Tibial nerve (tissue), 4 donors: ENCODE data around the gene SCT. TPM values are rescaled to one million over a fixed set of nuclear protein-coding genes. Genes with fewer than 3 reads are reported as not detected.

ENCODE experiments used
- DNase-seq, 2 donors: peaks; one replicate each; pipeline ENCODE4 v3.0.0-alpha.2; 2019; ENCODE audit warnings: low spot score in 2 of 2
- H3K27ac ChIP-seq, 4 donors: fragments of 200-600 bp; sonication (generic) in 3 of 4; one replicate each; pipeline ENCODE4 v1.5.1; 2017 to 2019; ENCODE audit warnings: mild to moderate bottlenecking in 1 of 4
- H3K27me3 ChIP-seq, 2 donors: fragments of 200-600 bp; sonication (generic) in 1 of 2; one replicate each; pipeline versions ENCODE4 v1.5.1 to v1.6.0; 2017 to 2019
- H3K36me3 ChIP-seq, 3 donors: fragments of 200-600 bp; sonication (generic); one replicate each; pipeline ENCODE4 v1.5.1; 2018 to 2019
- H3K4me1 ChIP-seq, 4 donors: fragments of 200-600 bp; sonication (generic) in 3 of 4; one replicate each; pipeline ENCODE4 v1.5.1; 2017 to 2019
- H3K4me3 ChIP-seq, 4 donors: fragments of 200-600 bp; sonication (generic) in 3 of 4; one replicate each; pipeline ENCODE4 v1.5.1; 2017 to 2019; ENCODE audit warnings: mild to moderate bottlenecking in 1 of 4, moderate library complexity in 1 of 4
- H3K9me3 ChIP-seq, 4 donors: fragments of 200-600 bp; sonication (generic) in 3 of 4; one replicate each; pipeline ENCODE4 v1.5.1; 2017 to 2019
- EP300 ChIP-seq, 2 donors: sonication (generic); formaldehyde crosslinking; IDR thresholded peaks; one replicate each; pipeline ENCODE4 v1.6.1; 2017; ENCODE audit warnings: antibody characterized with exemption in 2 of 2, mild to moderate bottlenecking in 1 of 2
- POLR2A ChIP-seq, 2 donors: fragments of 450-650 bp; IDR thresholded peaks; one replicate each; pipeline ENCODE4 v1.6.1; 2017; ENCODE audit warnings: antibody characterized with exemption in 2 of 2, mild to moderate bottlenecking in 2 of 2, moderate library complexity in 2 of 2
- whole genome bisulfite sequencing, 2 donors: methylation state at CpG; one replicate each; pipeline ENCODE4 v1.1.5; 2018; 5-methylcytosine and 5-hydroxymethylcytosine counted together
- total RNA-seq, 4 donors: library from RNA; depleted of rRNA; stranded (reverse); fragments of >200 nt; gene quantifications; one replicate each; pipeline ENCODE4 v1.1.0, GENCODE V29; 2016
- TF ChIP-seq, protein P1 (sequence below), 5 experiments: fragments of 200-600 bp in 3 of 5; fragments of 450-650 bp in 2 of 5; sonication (generic) in 3 of 5; IDR thresholded peaks; one replicate each; pipeline ENCODE4 v1.5.1; 2016 to 2019; ENCODE audit warnings: antibody characterized with exemption in 5 of 5, mild to moderate bottlenecking in 3 of 5, moderate library complexity in 2 of 5

Gene SCT
- total RNA-seq, 4 donors from 2014 or later = not detected

GRCh38 chr11:617912-618682, 8.9 kb downstream of the SCT start:
- TF ChIP-seq, protein P1, sequence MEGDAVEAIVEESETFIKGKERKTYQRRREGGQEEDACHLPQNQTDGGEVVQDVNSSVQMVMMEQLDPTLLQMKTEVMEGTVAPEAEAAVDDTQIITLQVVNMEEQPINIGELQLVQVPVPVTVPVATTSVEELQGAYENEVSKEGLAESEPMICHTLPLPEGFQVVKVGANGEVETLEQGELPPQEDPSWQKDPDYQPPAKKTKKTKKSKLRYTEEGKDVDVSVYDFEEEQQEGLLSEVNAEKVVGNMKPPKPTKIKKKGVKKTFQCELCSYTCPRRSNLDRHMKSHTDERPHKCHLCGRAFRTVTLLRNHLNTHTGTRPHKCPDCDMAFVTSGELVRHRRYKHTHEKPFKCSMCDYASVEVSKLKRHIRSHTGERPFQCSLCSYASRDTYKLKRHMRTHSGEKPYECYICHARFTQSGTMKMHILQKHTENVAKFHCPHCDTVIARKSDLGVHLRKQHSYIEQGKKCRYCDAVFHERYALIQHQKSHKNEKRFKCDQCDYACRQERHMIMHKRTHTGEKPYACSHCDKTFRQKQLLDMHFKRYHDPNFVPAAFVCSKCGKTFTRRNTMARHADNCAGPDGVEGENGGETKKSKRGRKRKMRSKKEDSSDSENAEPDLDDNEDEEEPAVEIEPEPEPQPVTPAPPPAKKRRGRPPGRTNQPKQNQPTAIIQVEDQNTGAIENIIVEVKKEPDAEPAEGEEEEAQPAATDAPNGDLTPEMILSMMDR (IDR thresholded peaks at IDR 0.05) = no peak
- TF ChIP-seq EP300 (IDR thresholded peaks at IDR 0.05) = no peak
- Histone ChIP-seq H3K9me3 (no peaks in the 10 kb centered on the region), H3K27me3 (peaks cover 0 to 7% of the 10 kb centered on the region in 2 donors), H3K4me3 (no peak overlapping the region), H3K36me3 (peaks cover 0 to 58% (median 0%) of the 10 kb centered on the region in 3 donors), H3K27ac (no peak overlapping the region), H3K4me1 (peaks cover 0 to 44% (median 17%) of the 10 kb centered on the region in 4 donors)
- WGBS, 2 donors = 91 to 94% methylated on average over 25 of the region's 25 CpGs
- no peak for DNase-seq

- TF ChIP-seq, protein P1 (IDR thresholded peaks at IDR 0.05) = no peak
- TF ChIP-seq POLR2A (IDR thresholded peaks at IDR 0.05) (no peak), EP300 (IDR thresholded peaks at IDR 0.05) (no peak)
- peaks cover 0 to 58% (median 0%) of the 10 kb centered on the region in 3 donors for H3K36me3 ChIP-seq
- no peaks in the 10 kb centered on the region for H3K9me3 ChIP-seq
- H3K27ac ChIP-seq = no peak overlapping the region
- H3K4me3 ChIP-seq = no peak overlapping the region
- WGBS, 2 donors = 90 to 95% methylated on average over 40 to 49 of the region's 57 CpGs
- no peak for DNase-seq
- peaks cover 0 to 49% (median 17%) of the 10 kb centered on the region in 4 donors for H3K4me1 ChIP-seq
- no peaks in the 10 kb centered on the region for H3K27me3 ChIP-seq
Measured at GRCh38 chr11:617199-617911, 9.6 kb downstream of the SCT start.

DNA sequence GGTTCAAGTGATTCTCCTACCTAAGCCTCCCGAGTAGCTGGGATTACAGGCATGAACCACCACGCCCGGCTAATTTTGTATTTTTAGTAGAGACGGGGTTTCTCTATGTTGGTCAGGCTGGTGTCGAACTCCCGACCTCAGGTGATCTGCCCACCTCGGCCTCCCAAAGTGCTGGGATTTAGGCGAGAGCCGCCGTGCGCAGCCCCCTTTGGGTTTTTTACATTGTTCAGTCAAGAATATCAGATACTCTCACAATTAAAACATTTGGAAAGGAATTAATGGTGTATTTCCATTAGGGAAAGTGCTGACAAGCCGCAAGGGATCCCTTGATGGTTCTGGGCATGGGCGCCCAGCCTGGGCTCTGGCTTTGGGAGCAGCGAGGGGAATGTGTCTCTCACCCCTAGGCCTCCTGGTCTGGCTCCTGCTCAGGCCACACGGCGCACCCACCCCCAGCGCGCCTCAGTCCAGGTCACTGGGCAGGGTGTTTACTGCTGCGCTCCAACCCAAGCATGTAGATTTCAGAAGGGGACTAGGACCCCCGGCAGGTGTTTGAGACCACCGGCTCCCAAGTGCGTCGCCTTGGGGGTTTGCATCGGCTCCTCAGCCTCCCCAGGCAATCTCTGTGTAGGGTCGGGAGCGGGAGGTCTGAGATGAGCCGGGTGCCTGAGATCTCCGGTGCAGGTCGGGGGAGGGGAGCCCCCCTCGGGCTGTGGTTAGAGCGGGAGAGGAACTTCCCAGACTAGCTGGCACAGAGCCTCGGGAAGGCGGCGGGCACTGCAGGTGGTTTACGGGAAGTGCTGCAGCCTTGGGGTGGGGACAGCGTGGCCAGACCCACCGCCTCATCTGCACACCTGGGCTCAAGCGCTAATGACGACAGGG, 10.4 kb downstream of the SCT start:
- no peak for TF ChIP-seq EP300 (IDR thresholded peaks at IDR 0.05)
- TF ChIP-seq, protein P1 (IDR thresholded peaks at IDR 0.05) = no peak
- TF ChIP-seq POLR2A (IDR thresholded peaks at IDR 0.05) = no peak
- no peak for DNase-seq
- 84% methylated on average over 31 to 39 of the region's 39 CpGs for whole genome bisulfite sequencing, 2 donors
- Histone ChIP-seq H3K27ac (peak overlapping the region; percentile 67 to 96 (median 88)), H3K4me3 (peak overlapping the region in 2 of 4 donors; percentile 75 to 83), H3K36me3 (peaks cover 0 to 58% (median 1%) of the 10 kb centered on the region in 3 donors), H3K9me3 (no peaks in the 10 kb centered on the region), H3K27me3 (no peaks in the 10 kb centered on the region), H3K4me1 (peaks cover 0 to 49% (median 17%) of the 10 kb centered on the region in 4 donors)

DNA sequence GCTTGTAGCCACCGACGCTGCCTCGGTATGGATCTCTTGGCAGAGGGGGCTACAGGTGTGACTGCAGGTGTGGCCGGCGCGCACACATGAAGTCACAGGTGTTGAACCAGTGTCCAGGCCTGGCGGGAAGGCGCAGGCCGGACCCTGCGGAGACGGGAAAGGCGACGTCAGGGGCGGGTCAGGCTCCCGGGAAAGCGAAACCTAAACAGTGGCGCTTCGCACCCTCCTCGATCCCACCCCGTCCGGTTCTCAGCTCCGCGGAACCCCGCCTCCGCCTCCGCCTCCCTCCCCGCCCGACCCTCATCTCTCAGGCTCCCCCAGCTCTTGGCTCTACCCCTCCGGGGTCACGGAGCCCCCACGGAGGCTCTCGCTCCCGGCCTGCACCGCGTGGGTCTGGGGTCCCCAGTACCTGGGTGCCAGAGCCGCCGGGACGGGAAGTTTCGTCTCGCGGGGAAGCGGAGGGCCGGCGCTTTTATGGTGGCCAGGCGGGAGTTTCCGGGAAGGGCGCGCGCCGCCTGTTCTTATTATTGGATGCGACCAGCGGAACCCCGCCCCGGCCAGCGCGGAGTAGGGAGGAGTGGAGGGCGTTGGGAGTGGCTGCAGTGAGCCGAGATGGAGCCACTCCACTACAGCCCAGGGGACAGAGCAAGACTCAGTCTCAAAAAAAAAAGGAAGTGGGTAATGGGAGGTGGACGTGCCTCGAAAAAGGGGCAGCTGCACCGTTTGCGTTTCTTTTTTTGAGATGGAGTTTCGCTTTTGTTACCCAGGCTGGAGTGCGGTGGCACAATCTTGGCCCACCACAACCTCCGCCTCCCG, 11.3 kb downstream of the SCT start, which contains the start of gene IRF7:
Gene IRF7, minus strand, starts transcription at position 447 of the 816 bp plus-strand sequence. CDS start 586 bp downstream, outside the sequence.
- H3K27ac ChIP-seq = peak within 1 kb of the TSS; percentile 83 to 96 (median 92)
- H3K9me3 ChIP-seq = no peaks in the 10 kb centered on the region
- H3K27me3 ChIP-seq = no peaks in the 10 kb centered on the region
- H3K36me3 ChIP-seq = peaks cover 0 to 65% (median 10%) of the 10 kb centered on the region in 3 donors
- peak within 1 kb of the TSS; percentile 56 to 83 (median 71) for H3K4me3 ChIP-seq
- TF ChIP-seq POLR2A (IDR thresholded peaks at IDR 0.05) (peak in 1 of 2 donors; percentile 82), EP300 (IDR thresholded peaks at IDR 0.05) (peak in 1 of 2 donors; percentile 91)
- TF ChIP-seq, protein P1 (IDR thresholded peaks at IDR 0.05) = peak in 1 of 5 experiments; percentile 29
- WGBS, 2 donors = 6 to 8% methylated on average over 38 to 55 of the region's 66 CpGs
- DNase-seq = peak; percentile 95
- peaks cover 0 to 44% (median 17%) of the 10 kb centered on the region in 4 donors for H3K4me1 ChIP-seq
